Gastroesophageal sphincter (tissue), 4 donors: ENCODE data around the gene BRSK1. TPM values are rescaled to one million over a fixed set of nuclear protein-coding genes. Genes with fewer than 3 reads are reported as not detected.

Experiments used
- ATAC-seq: fragments of 150-250 bp; one replicate; pipeline ENCODE4 v1.9.1; 2016; ENCODE audit warnings: mild to moderate bottlenecking, moderate library complexity
- H3K27ac ChIP-seq, 4 donors: fragments of 200-600 bp; sonication (generic) in 3 of 4; 1 replicate in 3 of 4; 2 replicates in 1 of 4; pipeline ENCODE4 v1.5.1; 2016 to 2019
- H3K27me3 ChIP-seq: fragments of 200-600 bp; sonication (generic); one replicate; pipeline ENCODE4 v1.5.1; 2019
- H3K36me3 ChIP-seq, 2 donors: fragments of 200-600 bp; sonication (generic); one replicate each; pipeline ENCODE4 v1.5.1; 2019; ENCODE audit warnings: control low read depth in 1 of 2
- H3K4me1 ChIP-seq, 3 donors: fragments of 200-600 bp; sonication (generic); 1 replicate in 2 of 3; 2 replicates in 1 of 3; pipeline ENCODE4 v1.5.1; 2016 to 2019; ENCODE audit warnings: control low read depth in 2 of 3
- H3K4me3 ChIP-seq, 2 donors: fragments of 200-600 bp; sonication (generic); one replicate each; pipeline ENCODE4 v1.5.1; 2019; ENCODE audit warnings: mild to moderate bottlenecking in 1 of 2, moderate library complexity in 1 of 2
- H3K9me3 ChIP-seq, 3 donors: fragments of 200-600 bp; sonication (generic); one replicate each; pipeline ENCODE4 v1.5.1; 2017 to 2019; ENCODE audit warnings: control low read depth in 2 of 3
- CTCF ChIP-seq, 4 experiments: fragments of 200-600 bp in 2 of 4; fragments of 450-650 bp in 2 of 4; sonication (generic) in 1 of 4; IDR thresholded peaks; one replicate each; pipeline ENCODE4 v1.5.1; 2017 to 2019; ENCODE audit warnings: antibody characterized with exemption in 4 of 4, mild to moderate bottlenecking in 2 of 4, moderate library complexity in 2 of 4
- EP300 ChIP-seq: sonication (generic); formaldehyde crosslinking; IDR thresholded peaks from one replicate; pipeline ENCODE4 v1.6.1; 2017; ENCODE audit warnings: antibody characterized with exemption, mild to moderate bottlenecking
- POLR2A ChIP-seq, 2 donors: fragments of 450-650 bp; IDR thresholded peaks; one replicate each; pipeline ENCODE4 v1.6.1; 2017; ENCODE audit warnings: antibody characterized with exemption in 2 of 2, mild to moderate bottlenecking in 2 of 2, moderate library complexity in 1 of 2
- POLR2AphosphoS5 ChIP-seq: sonication (generic); formaldehyde crosslinking; IDR thresholded peaks from one replicate; pipeline ENCODE4 v1.6.1; 2017; ENCODE audit warnings: antibody characterized with exemption
- WGBS, 2 donors: methylation state at CpG; one replicate each; pipeline ENCODE4 v1.1.5; 2018; ENCODE audit warnings: low coverage in 1 of 2; 5-methylcytosine and 5-hydroxymethylcytosine counted together
- total RNA-seq, 4 donors: library from RNA; depleted of rRNA; stranded (reverse); fragments of >200 nt; gene quantifications; one replicate each; pipeline ENCODE4 v1.1.0, GENCODE V29; 2016

Gene BRSK1
- total RNA-seq, 4 donors from 2014 or later = 4.0 to 19.8 (median 8.8) TPM

GRCh38 chr19:55353803-55354697 is 70.3 kb downstream of the BRSK1 start:
- peaks cover 88% of the 10 kb centered on the region for H3K27me3 ChIP-seq
- WGBS, 2 donors = 5% methylated on average over 10 of the region's 72 CpGs; no CpG with 5 or more reads in 1 of the 2 donors
- TF ChIP-seq POLR2AphosphoS5 (no peak), POLR2A (IDR thresholded peaks at IDR 0.05) (no peak), CTCF (IDR thresholded peaks at IDR 0.05) (no peak), EP300 (no peak)
- peaks cover 0 to 26% (median 17%) of the 10 kb centered on the region in 3 donors for H3K4me1 ChIP-seq
- peak; percentile 88 for ATAC-seq
- peak overlapping the region in 1 of 2 donors; percentile 45 for H3K4me3 ChIP-seq
- no peak overlapping the region for H3K27ac ChIP-seq
- H3K36me3 ChIP-seq = no peaks in the 10 kb centered on the region
- H3K9me3 ChIP-seq = no peaks in the 10 kb centered on the region

GRCh38 chr19:55354698-55355212 is 71.0 kb downstream of the BRSK1 start, which contains the start of gene COX6B2:
Gene COX6B2 (minus strand): TSS chr19:55354719. CDS start chr19:55354521, 198 bp downstream.
- TF ChIP-seq POLR2AphosphoS5 = no peak
- no peak for TF ChIP-seq CTCF (IDR thresholded peaks at IDR 0.05)
- no peak for TF ChIP-seq POLR2A (IDR thresholded peaks at IDR 0.05)
- TF ChIP-seq EP300 = no peak
- Histone ChIP-seq H3K36me3 (no peaks in the 10 kb centered on the region), H3K27ac (no peak within 1 kb of the TSS), H3K4me3 (peak within 1 kb of the TSS in 1 of 2 donors; percentile 45), H3K27me3 (peaks cover 87% of the 10 kb centered on the region), H3K9me3 (no peaks in the 10 kb centered on the region), H3K4me1 (peaks cover 0 to 26% (median 17%) of the 10 kb centered on the region in 3 donors)
- ATAC-seq = no peak
- 2 to 10% methylated on average over 2 to 6 of the region's 43 CpGs for WGBS, 2 donors

GRCh38 chr19:55355213-55355821 is 71.5 kb downstream of the BRSK1 start:
- WGBS, 2 donors = 41 to 60% methylated on average over 2 to 8 of the region's 13 CpGs
- H3K27me3 ChIP-seq = peaks cover 86% of the 10 kb centered on the region
- TF ChIP-seq EP300 = no peak
- TF ChIP-seq CTCF (IDR thresholded peaks at IDR 0.05) = no peak
- TF ChIP-seq POLR2AphosphoS5 = no peak
- TF ChIP-seq POLR2A (IDR thresholded peaks at IDR 0.05) = no peak
- H3K4me1 ChIP-seq = peaks cover 0 to 26% (median 17%) of the 10 kb centered on the region in 3 donors
- no peak overlapping the region for H3K27ac ChIP-seq
- no peaks in the 10 kb centered on the region for H3K9me3 ChIP-seq
- no peak for ATAC-seq
- no peaks in the 10 kb centered on the region for H3K36me3 ChIP-seq
- H3K4me3 ChIP-seq = no peak overlapping the region

GRCh38 chr19:55358493-55358892 is 74.7 kb downstream of the BRSK1 start:
- no peak for TF ChIP-seq CTCF (IDR thresholded peaks at IDR 0.05)
- TF ChIP-seq EP300 = no peak
- TF ChIP-seq POLR2AphosphoS5 = no peak
- no peak for TF ChIP-seq POLR2A (IDR thresholded peaks at IDR 0.05)
- ATAC-seq = no peak
- Histone ChIP-seq H3K27ac (no peak overlapping the region), H3K9me3 (no peaks in the 10 kb centered on the region), H3K36me3 (no peaks in the 10 kb centered on the region), H3K4me3 (no peak overlapping the region), H3K4me1 (peaks cover 0 to 18% (median 12%) of the 10 kb centered on the region in 3 donors), H3K27me3 (peaks cover 81% of the 10 kb centered on the region)
- WGBS, 2 donors = 92% methylated on average over 2 of the region's 19 CpGs; no CpG with 5 or more reads in 1 of the 2 donors
